GM12875 (cell line): ENCODE results near the gene ASCL2.

Source experiments
- H3K4me3 ChIP-seq: one replicate; pipeline ENCODE4 v1.5.1; 2011; ENCODE audit warnings: low read depth, low read length, control low read depth
- TF ChIP-seq, protein P1 (sequence below): IDR thresholded peaks from 2 replicates; pipeline ENCODE4 v1.5.1; 2011; ENCODE audit warnings: low read depth, mild to moderate bottlenecking, control low read depth, inconsistent platforms, low read length, moderate library complexity, borderline replicate concordance; ENCODE audit not compliant: insufficient read depth

ASCL2 gene

DNA sequence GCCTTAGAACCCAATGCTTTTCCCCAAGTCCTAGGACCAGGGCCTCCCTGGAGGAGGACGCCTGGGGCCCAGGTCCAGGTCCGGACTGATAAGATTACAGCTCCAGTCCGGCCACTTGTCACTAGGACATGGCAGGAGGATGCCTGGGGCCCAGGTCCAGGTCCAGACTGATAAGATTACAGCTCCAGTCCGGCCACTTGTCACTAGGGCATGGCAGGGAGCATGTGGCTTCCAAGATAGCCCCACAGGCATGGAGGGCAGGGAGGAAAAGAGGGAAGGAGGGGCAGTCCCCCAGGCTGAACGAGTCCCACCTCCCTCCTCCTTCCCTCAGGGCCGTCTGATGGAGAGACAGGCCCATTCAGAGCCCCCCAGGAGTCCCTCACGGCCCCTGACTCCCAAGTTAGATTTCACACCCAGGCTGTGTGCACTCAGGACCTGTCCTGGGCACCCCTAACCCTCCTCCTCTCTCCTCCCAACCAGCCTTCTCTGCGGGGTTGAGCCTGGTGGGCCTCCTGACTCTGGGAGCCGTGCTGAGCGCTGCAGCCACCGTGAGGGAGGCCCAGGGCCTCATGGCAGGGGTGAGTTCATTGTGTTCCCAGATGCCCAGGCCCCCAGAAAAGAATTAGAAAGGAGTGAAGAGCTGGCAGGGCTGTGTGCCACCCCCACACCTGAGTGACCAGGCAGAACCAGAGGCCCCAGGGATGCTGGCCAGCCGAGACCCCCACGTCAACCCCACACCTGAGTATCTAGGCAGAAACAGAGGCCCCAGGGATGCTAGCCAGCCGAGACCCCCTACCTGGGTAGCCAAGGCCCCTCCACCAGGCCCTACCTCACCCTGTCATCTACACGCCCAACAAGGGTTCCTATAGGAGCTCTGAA, 33.5 kb upstream of the ASCL2 start:
- TF ChIP-seq, protein P1, sequence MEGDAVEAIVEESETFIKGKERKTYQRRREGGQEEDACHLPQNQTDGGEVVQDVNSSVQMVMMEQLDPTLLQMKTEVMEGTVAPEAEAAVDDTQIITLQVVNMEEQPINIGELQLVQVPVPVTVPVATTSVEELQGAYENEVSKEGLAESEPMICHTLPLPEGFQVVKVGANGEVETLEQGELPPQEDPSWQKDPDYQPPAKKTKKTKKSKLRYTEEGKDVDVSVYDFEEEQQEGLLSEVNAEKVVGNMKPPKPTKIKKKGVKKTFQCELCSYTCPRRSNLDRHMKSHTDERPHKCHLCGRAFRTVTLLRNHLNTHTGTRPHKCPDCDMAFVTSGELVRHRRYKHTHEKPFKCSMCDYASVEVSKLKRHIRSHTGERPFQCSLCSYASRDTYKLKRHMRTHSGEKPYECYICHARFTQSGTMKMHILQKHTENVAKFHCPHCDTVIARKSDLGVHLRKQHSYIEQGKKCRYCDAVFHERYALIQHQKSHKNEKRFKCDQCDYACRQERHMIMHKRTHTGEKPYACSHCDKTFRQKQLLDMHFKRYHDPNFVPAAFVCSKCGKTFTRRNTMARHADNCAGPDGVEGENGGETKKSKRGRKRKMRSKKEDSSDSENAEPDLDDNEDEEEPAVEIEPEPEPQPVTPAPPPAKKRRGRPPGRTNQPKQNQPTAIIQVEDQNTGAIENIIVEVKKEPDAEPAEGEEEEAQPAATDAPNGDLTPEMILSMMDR: no peak
- no peak overlapping the region for H3K4me3 ChIP-seq

- TF ChIP-seq, protein P1: no peak
- H3K4me3 ChIP-seq: no peak overlapping the region
These were observed 32.7 kb upstream of the ASCL2 start for GRCh38 chr11:2302896-2303626.

DNA sequence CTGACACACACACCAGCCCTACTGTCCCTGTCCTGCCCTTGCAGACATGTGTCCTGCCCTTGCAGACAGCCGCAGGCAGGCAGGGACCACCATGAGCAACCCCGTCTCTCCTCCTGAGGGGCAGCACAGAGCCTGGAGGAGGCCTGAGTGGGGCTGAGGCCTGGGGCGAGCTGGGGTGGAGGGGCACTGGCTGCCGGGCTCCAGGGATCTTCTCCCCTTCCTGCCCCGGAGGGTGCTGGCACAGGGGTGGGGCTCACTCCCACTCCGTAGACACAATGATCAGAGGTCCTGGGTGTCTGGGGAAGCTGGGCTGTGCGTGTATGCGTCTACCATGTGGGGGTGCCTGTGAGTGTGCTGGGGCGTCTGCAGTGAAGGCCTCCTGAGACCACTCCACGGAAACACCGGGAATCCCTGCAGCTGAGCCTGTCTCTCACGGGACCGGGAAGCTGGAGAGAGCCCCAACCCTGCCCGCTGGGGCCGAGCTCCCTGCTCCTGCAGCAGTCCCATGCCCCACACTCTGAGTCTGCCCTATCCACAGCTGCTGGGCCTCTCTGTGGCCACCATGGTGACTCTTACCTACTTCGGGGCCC, 32.0 kb upstream of the ASCL2 start:
- no peak overlapping the region for H3K4me3 ChIP-seq
- TF ChIP-seq, protein P1: no peak

- no peak within 1 kb of the TSS for H3K4me3 ChIP-seq
- TF ChIP-seq, protein P1: no peak
These were observed 31.4 kb upstream of the ASCL2 start, which contains the start of the genes C11orf21 and TSPAN32 for GRCh38 chr11:2301631-2302305. Gene C11orf21, minus strand, starts transcription at chr11:2301918. Its CDS starts 110 bp downstream, at chr11:2301808. Gene TSPAN32, plus strand, starts transcription at chr11:2302013. Its CDS starts 137 bp downstream, at chr11:2302150.

DNA sequence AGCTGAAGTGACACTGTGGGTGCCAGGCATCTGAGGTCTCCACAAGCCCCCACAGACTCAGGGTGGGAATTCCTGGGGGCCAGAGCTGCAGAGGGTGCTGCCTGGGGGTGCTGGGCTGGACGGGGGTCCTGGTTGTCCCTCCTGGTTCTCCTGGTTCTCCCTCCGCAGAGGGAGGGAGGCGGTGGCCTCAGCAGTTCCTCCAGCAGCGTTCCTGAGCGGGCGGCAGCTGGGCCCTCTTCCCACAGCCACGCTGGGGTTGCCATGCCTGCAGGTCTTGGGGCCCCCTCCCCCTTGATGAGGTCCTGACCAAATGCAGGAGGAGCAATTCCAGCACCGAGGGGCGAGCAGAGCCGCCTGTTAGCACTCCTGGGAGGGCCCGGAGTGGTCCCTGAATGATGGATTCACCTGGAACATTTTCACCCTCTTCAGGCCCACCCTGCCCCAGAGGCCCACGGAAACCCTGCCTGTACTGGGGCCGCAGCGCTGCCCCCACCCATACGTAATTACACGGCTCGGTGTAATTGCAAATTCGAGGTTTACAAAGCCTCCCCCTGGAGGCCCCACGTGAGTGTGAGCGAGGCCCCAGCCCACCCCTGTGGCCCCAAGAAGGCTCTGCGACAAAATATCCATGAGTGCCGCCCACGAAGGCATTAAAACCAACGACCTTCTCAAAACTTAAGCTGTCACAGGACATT, 30.7 kb upstream of the ASCL2 start:
- H3K4me3 ChIP-seq: no peak overlapping the region

More for the DNA sequence above, 30.7 kb upstream of the ASCL2 start:
- TF ChIP-seq, protein P1: no peak
